ENCODE data around the gene DNAH8. TPM values are rescaled to one million over a fixed set of nuclear protein-coding genes. Genes with fewer than 3 reads are reported as not detected.

DNAH8 gene
- total RNA-seq, 1 experiment from 2014 or later = 0.15 TPM

DNA sequence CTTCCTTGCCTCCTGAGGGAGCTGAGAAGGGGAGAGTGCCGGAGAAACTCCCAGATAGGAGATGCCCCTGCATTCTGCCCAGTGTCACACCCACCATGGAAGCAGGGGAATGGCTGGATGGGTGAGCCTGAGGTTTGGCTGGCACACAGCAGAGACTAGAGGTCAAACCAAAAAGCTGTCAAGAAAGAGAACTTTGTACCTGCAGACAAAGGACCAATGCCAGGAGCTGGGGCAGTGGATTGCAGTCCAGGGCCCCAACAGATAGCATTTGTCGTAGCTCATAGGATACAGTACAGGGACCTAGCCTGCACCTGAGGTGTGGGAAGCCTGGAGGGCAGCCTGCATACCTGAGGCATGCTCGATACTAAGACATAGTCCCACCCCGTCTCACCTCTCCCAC, 227.3 kb downstream of the DNAH8 start:
- H2AFZ ChIP-seq (ENCODE audit: low read length) = no peak overlapping the region
- POLR2A ChIA-PET (ENCODE audit: unreplicated experiment) = no interaction called here
- TF ChIP-seq EZH2 (IDR thresholded peaks at IDR 0.05; ENCODE audit: low read length, unreplicated experiment) (no peak), EZH2phosphoT487 (IDR thresholded peaks at IDR 0.05; ENCODE audit: borderline replicate concordance, low read length) (no peak)
- TF ChIP-seq, protein P1, sequence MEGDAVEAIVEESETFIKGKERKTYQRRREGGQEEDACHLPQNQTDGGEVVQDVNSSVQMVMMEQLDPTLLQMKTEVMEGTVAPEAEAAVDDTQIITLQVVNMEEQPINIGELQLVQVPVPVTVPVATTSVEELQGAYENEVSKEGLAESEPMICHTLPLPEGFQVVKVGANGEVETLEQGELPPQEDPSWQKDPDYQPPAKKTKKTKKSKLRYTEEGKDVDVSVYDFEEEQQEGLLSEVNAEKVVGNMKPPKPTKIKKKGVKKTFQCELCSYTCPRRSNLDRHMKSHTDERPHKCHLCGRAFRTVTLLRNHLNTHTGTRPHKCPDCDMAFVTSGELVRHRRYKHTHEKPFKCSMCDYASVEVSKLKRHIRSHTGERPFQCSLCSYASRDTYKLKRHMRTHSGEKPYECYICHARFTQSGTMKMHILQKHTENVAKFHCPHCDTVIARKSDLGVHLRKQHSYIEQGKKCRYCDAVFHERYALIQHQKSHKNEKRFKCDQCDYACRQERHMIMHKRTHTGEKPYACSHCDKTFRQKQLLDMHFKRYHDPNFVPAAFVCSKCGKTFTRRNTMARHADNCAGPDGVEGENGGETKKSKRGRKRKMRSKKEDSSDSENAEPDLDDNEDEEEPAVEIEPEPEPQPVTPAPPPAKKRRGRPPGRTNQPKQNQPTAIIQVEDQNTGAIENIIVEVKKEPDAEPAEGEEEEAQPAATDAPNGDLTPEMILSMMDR (conservative IDR thresholded peaks at IDR 0.05; ENCODE audit: low read depth, low read length) = no peak

GRCh38 chr6:38942965-38943364, 227.9 kb downstream of the DNAH8 start:
- Histone ChIP-seq H3K36me3 (ENCODE audit: low read depth, low read length) (no peaks in the 10 kb centered on the region), H3K4me1 (ENCODE audit: insufficient read depth, low read length) (no peaks in the 10 kb centered on the region), H3K79me2 (ENCODE audit: low read length) (no peaks in the 10 kb centered on the region), H2AFZ (ENCODE audit: low read length) (no peak overlapping the region), H3F3A (ENCODE audit: low read length, unreplicated experiment) (no peaks in the 10 kb centered on the region), H3K9ac (ENCODE audit: low read length) (no peak overlapping the region), H3K27me3 (ENCODE audit: low read length) (peaks cover 79% of the 10 kb centered on the region), H4K20me1 (ENCODE audit: low read length) (no peaks in the 10 kb centered on the region), H3K4me2 (ENCODE audit: low read length) (no peak overlapping the region), H3K27ac (ENCODE audit: low read length) (no peak overlapping the region), H3K9me2 (replicated peaks; ENCODE audit: low read length) (no peaks in the 10 kb centered on the region), H3K9me3 (ENCODE audit: low read length) (no peaks in the 10 kb centered on the region), H3K4me3 (ENCODE audit: low read length) (no peak overlapping the region)
- intact Hi-C loops (cut with micrococcal nuclease) = no loop called here
- DNase-seq = no peak
- TF ChIP-seq EZH2 (IDR thresholded peaks at IDR 0.05; ENCODE audit: low read length, unreplicated experiment) = no peak
- no peak for TF ChIP-seq EZH2phosphoT487 (IDR thresholded peaks at IDR 0.05; ENCODE audit: borderline replicate concordance, low read length)
- TF ChIP-seq, protein P1 (conservative IDR thresholded peaks at IDR 0.05; ENCODE audit: low read depth, low read length) = no peak
- POLR2A ChIA-PET (ENCODE audit: unreplicated experiment) = no interaction called here
- CTCF ChIA-PET = no interaction called here
- BruUV-seq (replicated peaks) = no TSS peak
- ATAC-seq = no peak

More for the DNA sequence above, 227.3 kb downstream of the DNAH8 start:
- no TSS peak for BruUV-seq (replicated peaks)
- no peaks in the 10 kb centered on the region for H3K4me1 ChIP-seq (ENCODE audit: insufficient read depth, low read length)
- intact Hi-C loops (cut with micrococcal nuclease) = no loop called here
- DNase-seq (no peak), ATAC-seq (no peak)
- no peaks in the 10 kb centered on the region for H3K36me3 ChIP-seq (ENCODE audit: low read depth, low read length)
- H3K4me3 ChIP-seq (ENCODE audit: low read length) = no peak overlapping the region
- no peaks in the 10 kb centered on the region for H3K79me2 ChIP-seq (ENCODE audit: low read length)
- CTCF ChIA-PET = no interaction called here
- peaks cover 79% of the 10 kb centered on the region for H3K27me3 ChIP-seq (ENCODE audit: low read length)
- H3K27ac ChIP-seq (ENCODE audit: low read length) = no peak overlapping the region
- H3K4me2 ChIP-seq (ENCODE audit: low read length) = no peak overlapping the region
- no peaks in the 10 kb centered on the region for H3K9me2 ChIP-seq (replicated peaks; ENCODE audit: low read length)
- no peak overlapping the region for H3K9ac ChIP-seq (ENCODE audit: low read length)
- H3K9me3 ChIP-seq (ENCODE audit: low read length) = no peaks in the 10 kb centered on the region
- H3F3A ChIP-seq (ENCODE audit: low read length, unreplicated experiment) = no peaks in the 10 kb centered on the region
- H4K20me1 ChIP-seq (ENCODE audit: low read length) = no peaks in the 10 kb centered on the region

DNA sequence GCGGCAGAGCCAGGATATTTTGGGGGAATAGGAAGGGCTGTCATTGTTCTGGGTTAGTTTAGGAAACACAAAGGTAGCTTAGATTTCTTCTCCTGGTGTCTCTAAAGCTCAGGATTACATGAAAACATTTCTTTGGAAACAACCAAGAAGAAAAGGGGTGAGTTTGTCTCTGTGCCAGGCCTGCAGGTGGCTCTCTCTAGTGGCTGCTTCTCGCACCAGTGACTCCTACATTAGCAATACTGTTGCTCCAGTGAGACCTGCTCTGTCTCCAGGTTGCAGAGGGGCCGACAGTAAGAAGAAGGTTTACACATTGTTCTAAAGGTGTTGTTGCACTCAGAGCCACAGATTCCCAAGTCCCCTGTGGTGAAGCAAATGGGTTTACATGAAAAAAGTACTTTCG, 228.9 kb downstream of the DNAH8 start:
- DNase-seq (peak; percentile 27), ATAC-seq (no peak)
- H3K27ac ChIP-seq (ENCODE audit: low read length) = no peak overlapping the region
- H3K9me3 ChIP-seq (ENCODE audit: low read length) = no peaks in the 10 kb centered on the region
- H3K79me2 ChIP-seq (ENCODE audit: low read length) = no peaks in the 10 kb centered on the region
- H2AFZ ChIP-seq (ENCODE audit: low read length) = no peak overlapping the region
- no peaks in the 10 kb centered on the region for H3F3A ChIP-seq (ENCODE audit: low read length, unreplicated experiment)
- peaks cover 86% of the 10 kb centered on the region for H3K27me3 ChIP-seq (ENCODE audit: low read length)
- H3K4me1 ChIP-seq (ENCODE audit: insufficient read depth, low read length) = no peaks in the 10 kb centered on the region
- no peak overlapping the region for H3K9ac ChIP-seq (ENCODE audit: low read length)
- H4K20me1 ChIP-seq (ENCODE audit: low read length) = no peaks in the 10 kb centered on the region
- H3K4me2 ChIP-seq (ENCODE audit: low read length) = no peak overlapping the region
- no peaks in the 10 kb centered on the region for H3K9me2 ChIP-seq (replicated peaks; ENCODE audit: low read length)
- no peak overlapping the region for H3K4me3 ChIP-seq (ENCODE audit: low read length)
- ChIA-PET CTCF (interaction anchor here (0.7 kb wide), 1 partner anchor 241 kb away, joined by 5 read pairs; no protein-coding TSS in a partner anchor), POLR2A (ENCODE audit: unreplicated experiment) (no interaction called here)
- BruUV-seq (replicated peaks) = no TSS peak
- intact Hi-C loops (cut with micrococcal nuclease) = no loop called here
- TF ChIP-seq EZH2phosphoT487 (IDR thresholded peaks at IDR 0.05; ENCODE audit: borderline replicate concordance, low read length) = no peak
- no peak for TF ChIP-seq EZH2 (IDR thresholded peaks at IDR 0.05; ENCODE audit: low read length, unreplicated experiment)
- TF ChIP-seq, protein P1 (conservative IDR thresholded peaks at IDR 0.05; ENCODE audit: low read depth, low read length) = peak; percentile 52
- H3K36me3 ChIP-seq (ENCODE audit: low read depth, low read length) = no peaks in the 10 kb centered on the region
